ENCODE measurements around the gene CYP11A1.

The CYP11A1 gene

GRCh38 chr15:74336061-74337005, 31.1 kb downstream of the CYP11A1 start:
- no peaks in the 10 kb centered on the region for H3K4me1 ChIP-seq (ENCODE audit: insufficient read depth, low read length)
- H3K9me3 ChIP-seq (ENCODE audit: low read length) = no peaks in the 10 kb centered on the region
- H2AFZ ChIP-seq (ENCODE audit: low read depth, low read length) = no peak overlapping the region
- no peaks in the 10 kb centered on the region for H3K36me3 ChIP-seq (ENCODE audit: insufficient read depth, low read length)
- H3K27me3 ChIP-seq (ENCODE audit: insufficient read depth, low read length) = no peaks in the 10 kb centered on the region
- no peak overlapping the region for H3K4me3 ChIP-seq (ENCODE audit: low read length)

GRCh38 chr15:74335396-74335795, 32.0 kb downstream of the CYP11A1 start:
- Histone ChIP-seq H3K4me1 (ENCODE audit: insufficient read depth, low read length) (no peaks in the 10 kb centered on the region), H2AFZ (ENCODE audit: low read depth, low read length) (no peak overlapping the region), H3K4me3 (ENCODE audit: low read length) (no peak overlapping the region), H3K9me3 (ENCODE audit: low read length) (no peaks in the 10 kb centered on the region), H3K27me3 (ENCODE audit: insufficient read depth, low read length) (no peaks in the 10 kb centered on the region), H3K36me3 (ENCODE audit: insufficient read depth, low read length) (no peaks in the 10 kb centered on the region)

- Histone ChIP-seq H3K36me3 (ENCODE audit: insufficient read depth, low read length) (no peaks in the 10 kb centered on the region), H3K4me3 (ENCODE audit: low read length) (no peak overlapping the region)
These were observed 33.3 kb downstream of the CYP11A1 start for GRCh38 chr15:74334127-74334526.

GRCh38 chr15:74333662-74334061, 33.8 kb downstream of the CYP11A1 start:
- Histone ChIP-seq H3K4me1 (ENCODE audit: insufficient read depth, low read length) (peaks cover under 1% of the 10 kb centered on the region), H3K27me3 (ENCODE audit: insufficient read depth, low read length) (peaks cover 4% of the 10 kb centered on the region), H3K4me3 (ENCODE audit: low read length) (no peak overlapping the region), H2AFZ (ENCODE audit: low read depth, low read length) (no peak overlapping the region), H3K9me3 (ENCODE audit: low read length) (no peaks in the 10 kb centered on the region), H3K36me3 (ENCODE audit: insufficient read depth, low read length) (no peaks in the 10 kb centered on the region)

More at GRCh38 chr15:74334127-74334526, 33.3 kb downstream of the CYP11A1 start:
- Histone ChIP-seq H2AFZ (ENCODE audit: low read depth, low read length) (no peak overlapping the region), H3K9me3 (ENCODE audit: low read length) (no peaks in the 10 kb centered on the region), H3K4me1 (ENCODE audit: insufficient read depth, low read length) (no peaks in the 10 kb centered on the region), H3K27me3 (ENCODE audit: insufficient read depth, low read length) (peaks cover 4% of the 10 kb centered on the region)

GRCh38 chr15:74333093-74333492, 34.4 kb downstream of the CYP11A1 start:
- Histone ChIP-seq H3K4me3 (ENCODE audit: low read length) (no peak overlapping the region), H3K27me3 (ENCODE audit: insufficient read depth, low read length) (peaks cover 4% of the 10 kb centered on the region), H3K36me3 (ENCODE audit: insufficient read depth, low read length) (no peaks in the 10 kb centered on the region), H3K4me1 (ENCODE audit: insufficient read depth, low read length) (peaks cover 6% of the 10 kb centered on the region), H2AFZ (ENCODE audit: low read depth, low read length) (no peak overlapping the region), H3K9me3 (ENCODE audit: low read length) (no peaks in the 10 kb centered on the region)

GRCh38 chr15:74332611-74333010, 34.8 kb downstream of the CYP11A1 start:
- Histone ChIP-seq H3K36me3 (ENCODE audit: insufficient read depth, low read length) (no peaks in the 10 kb centered on the region), H3K4me3 (ENCODE audit: low read length) (no peak overlapping the region), H3K4me1 (ENCODE audit: insufficient read depth, low read length) (peaks cover 11% of the 10 kb centered on the region), H3K27me3 (ENCODE audit: insufficient read depth, low read length) (peaks cover 4% of the 10 kb centered on the region), H2AFZ (ENCODE audit: low read depth, low read length) (no peak overlapping the region), H3K9me3 (ENCODE audit: low read length) (no peaks in the 10 kb centered on the region)

GRCh38 chr15:74332011-74332410, 35.4 kb downstream of the CYP11A1 start:
- Histone ChIP-seq H3K36me3 (ENCODE audit: insufficient read depth, low read length) (no peaks in the 10 kb centered on the region), H3K4me3 (ENCODE audit: low read length) (no peak overlapping the region), H3K27me3 (ENCODE audit: insufficient read depth, low read length) (peaks cover 4% of the 10 kb centered on the region), H2AFZ (ENCODE audit: low read depth, low read length) (no peak overlapping the region), H3K4me1 (ENCODE audit: insufficient read depth, low read length) (peaks cover 13% of the 10 kb centered on the region), H3K9me3 (ENCODE audit: low read length) (no peaks in the 10 kb centered on the region)

- no peaks in the 10 kb centered on the region for H3K9me3 ChIP-seq (ENCODE audit: low read length)
- H3K27me3 ChIP-seq (ENCODE audit: insufficient read depth, low read length) = peaks cover 4% of the 10 kb centered on the region
- H3K36me3 ChIP-seq (ENCODE audit: insufficient read depth, low read length) = no peaks in the 10 kb centered on the region
- no peak overlapping the region for H2AFZ ChIP-seq (ENCODE audit: low read depth, low read length)
- peaks cover 13% of the 10 kb centered on the region for H3K4me1 ChIP-seq (ENCODE audit: insufficient read depth, low read length)
- H3K4me3 ChIP-seq (ENCODE audit: low read length) = no peak overlapping the region
These were observed 36.5 kb downstream of the CYP11A1 start for GRCh38 chr15:74330861-74331408.

- Histone ChIP-seq H3K9me3 (ENCODE audit: low read length) (no peaks in the 10 kb centered on the region), H3K36me3 (ENCODE audit: insufficient read depth, low read length) (no peaks in the 10 kb centered on the region), H2AFZ (ENCODE audit: low read depth, low read length) (no peak overlapping the region), H3K4me3 (ENCODE audit: low read length) (no peak overlapping the region), H3K27me3 (ENCODE audit: insufficient read depth, low read length) (peaks cover 4% of the 10 kb centered on the region), H3K4me1 (ENCODE audit: insufficient read depth, low read length) (peaks cover 13% of the 10 kb centered on the region)
These were observed 39.0 kb downstream of the CYP11A1 start for GRCh38 chr15:74328331-74329056.

- Histone ChIP-seq H3K9me3 (ENCODE audit: low read length) (no peaks in the 10 kb centered on the region), H2AFZ (ENCODE audit: low read depth, low read length) (no peak overlapping the region), H3K4me3 (ENCODE audit: low read length) (no peak overlapping the region), H3K4me1 (ENCODE audit: insufficient read depth, low read length) (peaks cover 13% of the 10 kb centered on the region), H3K36me3 (ENCODE audit: insufficient read depth, low read length) (no peaks in the 10 kb centered on the region), H3K27me3 (ENCODE audit: insufficient read depth, low read length) (peaks cover 4% of the 10 kb centered on the region)
These were observed 39.7 kb downstream of the CYP11A1 start for GRCh38 chr15:74327756-74328155.

- Histone ChIP-seq H3K4me3 (ENCODE audit: low read length) (no peak overlapping the region), H3K27me3 (ENCODE audit: insufficient read depth, low read length) (peaks cover 4% of the 10 kb centered on the region), H3K9me3 (ENCODE audit: low read length) (no peaks in the 10 kb centered on the region)
These were observed 40.7 kb downstream of the CYP11A1 start for GRCh38 chr15:74326746-74327145.

GRCh38 chr15:74324714-74325113, 42.7 kb downstream of the CYP11A1 start:
- Histone ChIP-seq H3K9me3 (ENCODE audit: low read length) (no peaks in the 10 kb centered on the region), H3K27me3 (ENCODE audit: insufficient read depth, low read length) (peaks cover 4% of the 10 kb centered on the region), H2AFZ (ENCODE audit: low read depth, low read length) (no peak overlapping the region), H3K4me1 (ENCODE audit: insufficient read depth, low read length) (peaks cover 18% of the 10 kb centered on the region), H3K4me3 (ENCODE audit: low read length) (no peak overlapping the region), H3K36me3 (ENCODE audit: insufficient read depth, low read length) (no peaks in the 10 kb centered on the region)

More at GRCh38 chr15:74326746-74327145, 40.7 kb downstream of the CYP11A1 start:
- H2AFZ ChIP-seq (ENCODE audit: low read depth, low read length) = no peak overlapping the region
- H3K36me3 ChIP-seq (ENCODE audit: insufficient read depth, low read length) = no peaks in the 10 kb centered on the region
- H3K4me1 ChIP-seq (ENCODE audit: insufficient read depth, low read length) = peaks cover 13% of the 10 kb centered on the region

Measured in neuron (in vitro differentiated cells).